Measurements from ENCODE around the gene MLC1.

Gene MLC1

GRCh38 chr22:50016308-50016987, 68.8 kb downstream of the MLC1 start:
- peak; percentile 7 for DNase-seq (ENCODE audit: low spot score)

DNA sequence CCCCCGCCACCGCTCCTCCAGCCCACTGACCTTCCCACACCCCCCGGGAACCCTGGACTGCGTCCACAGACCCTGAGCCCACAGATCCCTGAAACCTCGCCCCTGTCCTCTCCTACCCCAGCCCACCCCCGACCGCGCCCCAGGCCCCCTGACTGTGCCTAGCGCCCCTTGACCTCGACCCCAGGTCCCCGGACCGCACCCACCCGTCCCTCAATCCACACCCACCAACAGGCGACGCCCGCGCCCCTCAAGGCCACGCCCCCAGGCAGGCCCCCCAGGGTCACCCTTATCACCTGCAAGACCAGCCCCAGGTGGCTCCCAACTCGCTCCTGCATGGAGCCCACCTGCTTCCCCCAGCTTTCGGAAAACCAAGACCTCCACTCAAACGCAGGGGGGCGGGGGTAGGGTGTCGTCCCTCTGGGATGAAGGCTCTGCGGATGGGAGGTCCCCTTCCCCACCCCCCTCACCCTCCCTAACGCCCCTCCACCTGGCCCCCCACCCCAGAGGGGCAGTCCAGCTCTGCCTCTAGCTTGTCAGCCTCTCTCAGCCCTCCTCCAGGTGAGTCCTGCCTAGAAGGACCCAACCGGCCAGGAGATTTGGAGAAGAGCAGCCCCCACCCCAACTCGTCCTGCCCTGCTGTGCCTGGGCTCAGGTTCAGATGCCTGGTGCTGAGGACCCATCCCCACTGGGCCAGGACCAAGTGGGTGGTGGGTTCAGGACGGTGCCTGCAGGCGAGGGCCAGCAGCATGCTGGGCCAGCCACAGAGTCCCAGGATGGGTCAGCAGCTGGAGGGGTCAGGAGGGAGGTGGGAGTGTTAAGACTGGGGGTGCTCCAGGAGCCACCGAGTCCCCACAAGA, 69.5 kb downstream of the MLC1 start:
- peak; percentile 26 for DNase-seq (ENCODE audit: low spot score)

GRCh38 chr22:50014655-50015401, 70.4 kb downstream of the MLC1 start:
- DNase-seq (ENCODE audit: low spot score): peak; percentile 63

GRCh38 chr22:50014053-50014501, 71.1 kb downstream of the MLC1 start:
- no peak for DNase-seq (ENCODE audit: low spot score)

- peak; percentile 54 for DNase-seq (ENCODE audit: low spot score)
Observed at GRCh38 chr22:50012211-50013181, 72.7 kb downstream of the MLC1 start, which contains the start of gene IL17REL. IL17REL (minus strand) TSS chr22:50012765; CDS start chr22:50012646, 119 bp downstream.

- DNase-seq (ENCODE audit: low spot score): peak; percentile 56
Observed at GRCh38 chr22:50011447-50012210, 73.6 kb downstream of the MLC1 start.

- DNase-seq (ENCODE audit: low spot score): peak; percentile 43
Observed at GRCh38 chr22:50010676-50011446, 74.4 kb downstream of the MLC1 start.

- DNase-seq (ENCODE audit: low spot score): peak; percentile 41
Observed at GRCh38 chr22:50009765-50010675, 75.2 kb downstream of the MLC1 start.

Measured in iPS-NIHi11 (cell line).